ENCODE data around the gene NAA40.

The NAA40 gene

GRCh38 chr11:63907808-63908530, 30.8 kb upstream of the NAA40 start:
- TF ChIP-seq POLR2A (IDR thresholded peaks at IDR 0.05; ENCODE audit: low read length) (no peak), GATA1 (IDR thresholded peaks at IDR 0.05; ENCODE audit: low read depth, low read length) (no peak)
- DNase-seq, result no peak

GRCh38 chr11:63908631-63909401, 30.0 kb upstream of the NAA40 start:
- TF ChIP-seq POLR2A (IDR thresholded peaks at IDR 0.05; ENCODE audit: low read length) (no peak), GATA1 (IDR thresholded peaks at IDR 0.05; ENCODE audit: low read depth, low read length) (no peak)
- DNase-seq, result no peak

GRCh38 chr11:63909591-63910506, 29.0 kb upstream of the NAA40 start:
- TF ChIP-seq POLR2A (IDR thresholded peaks at IDR 0.05; ENCODE audit: low read length) (no peak), GATA1 (IDR thresholded peaks at IDR 0.05; ENCODE audit: low read depth, low read length) (no peak)
- DNase-seq, result no peak

DNA sequence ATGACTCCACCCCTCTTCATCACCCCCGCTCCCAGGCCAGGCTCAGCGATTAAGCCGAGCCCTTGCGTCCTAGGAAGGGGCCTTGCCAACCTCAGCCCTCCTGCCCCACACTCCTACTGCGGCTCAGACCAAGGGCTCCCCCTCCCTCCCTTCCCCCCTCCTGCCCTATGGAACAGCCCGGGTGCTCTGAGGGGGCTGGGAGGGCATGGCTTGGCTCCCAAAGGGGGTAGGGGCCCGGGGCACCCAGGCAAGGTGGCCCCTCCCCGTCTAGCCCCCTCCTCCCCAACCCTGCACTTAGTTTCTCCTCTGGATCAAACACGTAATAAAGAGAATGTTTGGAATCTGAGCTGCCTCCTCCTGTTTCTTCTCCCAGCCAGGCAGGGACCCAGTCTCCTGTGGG, 28.1 kb upstream of the NAA40 start:
- TF ChIP-seq GATA1 (IDR thresholded peaks at IDR 0.05; ENCODE audit: low read depth, low read length), result no peak
- TF ChIP-seq POLR2A (IDR thresholded peaks at IDR 0.05; ENCODE audit: low read length), result no peak
- DNase-seq, result no peak

DNA sequence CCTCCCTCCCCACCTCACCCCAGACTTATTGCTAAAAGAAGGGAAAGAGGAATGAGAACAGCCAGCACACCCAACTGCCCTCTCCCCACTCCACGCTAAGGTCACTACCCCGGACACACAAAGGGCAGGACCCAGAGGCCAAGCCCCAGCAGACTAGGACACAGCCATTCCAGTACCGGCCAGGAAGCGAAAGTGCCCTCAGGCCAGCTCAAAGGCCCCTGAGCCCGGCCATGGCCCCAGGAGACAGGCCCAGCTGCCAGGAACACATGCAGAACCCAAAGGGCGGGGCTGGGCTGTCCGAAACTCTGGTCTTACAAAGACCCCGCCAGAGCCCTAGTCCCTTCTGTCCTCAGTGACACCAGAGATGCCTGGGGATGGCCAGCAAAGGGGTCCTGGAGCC, 27.4 kb upstream of the NAA40 start:
- no peak for DNase-seq
- no peak for TF ChIP-seq GATA1 (IDR thresholded peaks at IDR 0.05; ENCODE audit: low read depth, low read length)
- TF ChIP-seq POLR2A (IDR thresholded peaks at IDR 0.05; ENCODE audit: low read length), result no peak

- no peak for DNase-seq
- no peak for TF ChIP-seq GATA1 (IDR thresholded peaks at IDR 0.05; ENCODE audit: low read depth, low read length)
- TF ChIP-seq POLR2A (IDR thresholded peaks at IDR 0.05; ENCODE audit: low read length), result no peak
These were observed 26.9 kb upstream of the NAA40 start for GRCh38 chr11:63911876-63912275.

DNA sequence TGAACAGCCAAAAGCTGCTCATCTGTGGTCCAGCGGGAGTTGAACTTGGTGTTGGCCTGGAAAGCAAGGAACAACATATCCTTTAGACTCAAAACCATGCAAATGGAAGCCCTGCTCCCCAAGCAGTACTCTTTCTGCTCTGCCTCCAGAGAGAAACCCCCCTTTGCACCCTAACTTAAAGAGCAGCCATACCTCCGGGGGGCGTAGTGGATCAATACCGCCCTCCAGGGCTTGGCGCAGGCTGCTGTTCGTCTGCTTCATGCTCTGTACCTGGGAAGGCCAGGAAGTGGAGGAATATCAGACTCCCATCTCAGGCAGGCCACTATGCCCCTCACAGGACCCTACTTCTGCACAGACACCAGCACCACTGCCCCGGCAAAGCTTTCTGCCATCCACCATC, 26.1 kb upstream of the NAA40 start:
- DNase-seq, result no peak
- TF ChIP-seq GATA1 (IDR thresholded peaks at IDR 0.05; ENCODE audit: low read depth, low read length) (no peak), POLR2A (IDR thresholded peaks at IDR 0.05; ENCODE audit: low read length) (no peak)

DNA sequence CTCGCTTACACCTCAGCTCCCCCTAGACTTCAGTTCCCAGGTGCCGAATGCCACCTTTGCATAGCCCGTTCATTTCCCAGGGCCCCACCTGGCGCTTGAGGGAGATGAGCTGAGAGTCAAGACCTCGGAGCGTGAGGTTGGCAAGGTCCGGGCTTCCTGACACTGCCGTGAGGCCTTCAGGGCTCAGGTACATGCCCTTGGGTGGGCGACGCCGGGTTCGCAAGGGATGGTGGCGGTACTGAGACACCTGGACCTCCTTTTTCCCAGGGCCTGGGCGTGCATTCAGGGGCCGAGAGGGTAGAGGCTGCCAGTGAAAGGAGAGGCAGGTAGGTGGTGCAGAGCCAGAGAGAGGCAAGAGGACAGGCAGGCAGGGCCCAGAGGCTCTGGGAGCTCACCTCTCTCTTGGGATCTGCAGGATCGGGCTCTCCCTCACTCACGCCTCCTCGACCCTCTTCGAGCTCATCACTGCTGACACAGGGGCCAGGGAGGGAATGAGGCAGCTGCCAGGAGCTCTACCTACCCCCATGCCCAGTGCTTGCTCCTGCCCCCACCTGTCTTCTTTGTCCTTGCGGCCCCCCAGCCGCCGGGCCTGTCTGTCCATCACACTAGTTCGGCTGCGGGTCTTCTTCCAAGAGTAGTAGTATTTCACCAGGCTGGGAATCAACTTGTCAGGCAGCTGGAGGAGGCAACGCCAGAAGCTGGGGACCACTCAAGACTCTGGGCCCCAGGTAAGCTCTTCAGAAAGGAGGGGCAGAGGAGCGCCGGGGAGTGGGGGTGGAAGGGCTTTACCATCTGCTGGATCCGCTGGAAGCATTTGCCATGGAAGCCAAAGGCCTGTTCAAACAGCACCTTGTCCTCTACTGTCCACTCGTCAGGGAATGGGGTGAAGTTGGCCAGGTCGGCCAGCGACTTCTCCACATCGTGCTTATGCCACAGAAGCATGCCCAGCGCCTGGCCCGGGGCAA, 24.7 kb upstream of the NAA40 start:
- TF ChIP-seq POLR2A (IDR thresholded peaks at IDR 0.05; ENCODE audit: low read length) (no peak), GATA1 (IDR thresholded peaks at IDR 0.05; ENCODE audit: low read depth, low read length) (no peak)
- DNase-seq, result no peak

- no peak for TF ChIP-seq POLR2A (IDR thresholded peaks at IDR 0.05; ENCODE audit: low read length)
- no peak for TF ChIP-seq GATA1 (IDR thresholded peaks at IDR 0.05; ENCODE audit: low read depth, low read length)
- no peak for DNase-seq
These were observed 23.7 kb upstream of the NAA40 start for GRCh38 chr11:63914896-63915691.

DNA sequence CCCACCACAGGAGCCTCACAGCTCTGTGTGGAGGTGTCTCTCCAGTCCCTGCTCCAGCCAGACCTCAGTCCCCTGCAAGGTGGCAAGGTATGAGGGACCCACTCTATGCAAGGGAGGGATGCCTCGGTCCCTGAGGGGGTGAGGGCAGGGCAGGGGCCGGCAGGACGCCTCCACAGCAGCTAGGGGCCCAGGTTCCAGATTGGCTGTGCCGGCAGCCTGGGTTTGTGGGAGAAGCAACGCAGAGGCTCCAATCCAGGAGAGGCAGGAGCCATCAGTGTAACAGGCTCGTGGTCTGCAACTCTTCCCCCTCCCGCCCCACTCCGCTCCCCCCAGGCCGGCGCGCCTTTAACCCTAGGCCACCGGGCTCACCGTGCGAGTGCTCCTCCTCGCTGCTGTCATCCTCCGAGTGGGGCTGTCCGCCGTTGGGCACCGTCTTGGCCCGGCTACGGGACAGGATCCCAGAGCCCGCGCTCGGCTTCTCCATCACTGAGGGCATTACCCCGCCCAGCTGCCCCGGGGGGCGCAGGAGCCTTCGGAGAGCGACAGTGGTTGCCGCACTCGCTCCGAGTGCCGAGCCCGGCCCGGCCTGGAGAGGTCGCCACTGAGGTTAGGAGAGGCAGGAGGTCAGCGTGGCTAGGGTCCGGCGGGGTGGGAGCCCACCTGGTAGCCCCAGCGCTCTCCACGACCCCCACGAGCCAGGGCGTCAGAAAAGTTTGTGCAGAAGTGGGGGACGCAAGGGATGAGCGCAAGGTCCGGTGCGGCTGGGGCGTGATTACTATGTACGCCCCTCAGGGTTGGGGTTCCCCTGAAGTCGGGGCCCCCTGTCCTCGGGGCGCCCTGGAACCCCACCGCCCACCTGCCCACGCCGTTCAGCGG, 22.6 kb upstream of the NAA40 start:
- peak; percentile 44 for DNase-seq

More for the DNA sequence above, 22.6 kb upstream of the NAA40 start:
- TF ChIP-seq POLR2A (IDR thresholded peaks at IDR 0.05; ENCODE audit: low read length) (no peak), GATA1 (IDR thresholded peaks at IDR 0.05; ENCODE audit: low read depth, low read length) (no peak)

All from erythroblast (primary cell).